Vagina (tissue), 2 donors: ENCODE data around the gene F3.

ENCODE experiments used
- CTCF ChIP-seq, 3 experiments: fragments of 450-650 bp in 2 of 3; fragments of 200-600 bp in 1 of 3; sonication (generic) in 1 of 3; IDR thresholded peaks; one replicate each; pipeline ENCODE4 v1.5.1; 2017 to 2019; ENCODE audit warnings: antibody characterized with exemption in 3 of 3, mild to moderate bottlenecking in 2 of 3, moderate library complexity in 2 of 3
- POLR2A ChIP-seq, 2 donors: fragments of 450-650 bp; IDR thresholded peaks; one replicate each; pipeline ENCODE4 v1.6.1; 2017; ENCODE audit warnings: antibody characterized with exemption in 2 of 2, mild to moderate bottlenecking in 2 of 2, moderate library complexity in 2 of 2
- POLR2AphosphoS5 ChIP-seq, 2 donors: sonication (generic); formaldehyde crosslinking; IDR thresholded peaks; one replicate each; pipeline ENCODE4 v1.9.0; 2017; ENCODE audit warnings: antibody characterized with exemption in 2 of 2, mild to moderate bottlenecking in 2 of 2, low read depth in 1 of 2; ENCODE audit not compliant: insufficient read depth in 1 of 2

GRCh38 chr1:94590203-94591137 lies 48.9 kb upstream of the F3 start:
- no peak for TF ChIP-seq CTCF (IDR thresholded peaks at IDR 0.05)
- no peak for TF ChIP-seq POLR2A (IDR thresholded peaks at IDR 0.05)
- TF ChIP-seq POLR2AphosphoS5 (IDR thresholded peaks at IDR 0.05; ENCODE audit: insufficient read depth in 1 of 2, low read depth in 1 of 2), result no peak
